Measurements from ENCODE around the gene GBGT1. TPM values are rescaled to one million over a fixed set of nuclear protein-coding genes. Genes with fewer than 3 reads are reported as not detected.

GBGT1 gene
- total RNA-seq, 6 experiments from 2014 or later = 1.1 to 2.8 (median 1.7) TPM

- peaks cover 22% of the 10 kb centered on the region for H3K4me1 Mint-ChIP-seq (ENCODE audit: low read depth)
- H3K27ac Mint-ChIP-seq = no peak overlapping the region
- peaks cover 4% of the 10 kb centered on the region; the same call in 1 of the 2 replicates for H3K36me3 Mint-ChIP-seq (ENCODE audit: low read depth)
- no peak for DNase-seq
- TF ChIP-seq, protein P1, sequence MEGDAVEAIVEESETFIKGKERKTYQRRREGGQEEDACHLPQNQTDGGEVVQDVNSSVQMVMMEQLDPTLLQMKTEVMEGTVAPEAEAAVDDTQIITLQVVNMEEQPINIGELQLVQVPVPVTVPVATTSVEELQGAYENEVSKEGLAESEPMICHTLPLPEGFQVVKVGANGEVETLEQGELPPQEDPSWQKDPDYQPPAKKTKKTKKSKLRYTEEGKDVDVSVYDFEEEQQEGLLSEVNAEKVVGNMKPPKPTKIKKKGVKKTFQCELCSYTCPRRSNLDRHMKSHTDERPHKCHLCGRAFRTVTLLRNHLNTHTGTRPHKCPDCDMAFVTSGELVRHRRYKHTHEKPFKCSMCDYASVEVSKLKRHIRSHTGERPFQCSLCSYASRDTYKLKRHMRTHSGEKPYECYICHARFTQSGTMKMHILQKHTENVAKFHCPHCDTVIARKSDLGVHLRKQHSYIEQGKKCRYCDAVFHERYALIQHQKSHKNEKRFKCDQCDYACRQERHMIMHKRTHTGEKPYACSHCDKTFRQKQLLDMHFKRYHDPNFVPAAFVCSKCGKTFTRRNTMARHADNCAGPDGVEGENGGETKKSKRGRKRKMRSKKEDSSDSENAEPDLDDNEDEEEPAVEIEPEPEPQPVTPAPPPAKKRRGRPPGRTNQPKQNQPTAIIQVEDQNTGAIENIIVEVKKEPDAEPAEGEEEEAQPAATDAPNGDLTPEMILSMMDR (IDR thresholded peaks at IDR 0.05) = no peak
- H3K27me3 Mint-ChIP-seq (ENCODE audit: insufficient read depth) = no peaks in the 10 kb centered on the region; the same call in 1 of the 2 replicates
- no peak overlapping the region for H3K4me3 Mint-ChIP-seq
- H3K9me3 Mint-ChIP-seq = no peaks in the 10 kb centered on the region
These were observed 53.6 kb downstream of the GBGT1 start for GRCh38 chr9:133109931-133110650.

DNA sequence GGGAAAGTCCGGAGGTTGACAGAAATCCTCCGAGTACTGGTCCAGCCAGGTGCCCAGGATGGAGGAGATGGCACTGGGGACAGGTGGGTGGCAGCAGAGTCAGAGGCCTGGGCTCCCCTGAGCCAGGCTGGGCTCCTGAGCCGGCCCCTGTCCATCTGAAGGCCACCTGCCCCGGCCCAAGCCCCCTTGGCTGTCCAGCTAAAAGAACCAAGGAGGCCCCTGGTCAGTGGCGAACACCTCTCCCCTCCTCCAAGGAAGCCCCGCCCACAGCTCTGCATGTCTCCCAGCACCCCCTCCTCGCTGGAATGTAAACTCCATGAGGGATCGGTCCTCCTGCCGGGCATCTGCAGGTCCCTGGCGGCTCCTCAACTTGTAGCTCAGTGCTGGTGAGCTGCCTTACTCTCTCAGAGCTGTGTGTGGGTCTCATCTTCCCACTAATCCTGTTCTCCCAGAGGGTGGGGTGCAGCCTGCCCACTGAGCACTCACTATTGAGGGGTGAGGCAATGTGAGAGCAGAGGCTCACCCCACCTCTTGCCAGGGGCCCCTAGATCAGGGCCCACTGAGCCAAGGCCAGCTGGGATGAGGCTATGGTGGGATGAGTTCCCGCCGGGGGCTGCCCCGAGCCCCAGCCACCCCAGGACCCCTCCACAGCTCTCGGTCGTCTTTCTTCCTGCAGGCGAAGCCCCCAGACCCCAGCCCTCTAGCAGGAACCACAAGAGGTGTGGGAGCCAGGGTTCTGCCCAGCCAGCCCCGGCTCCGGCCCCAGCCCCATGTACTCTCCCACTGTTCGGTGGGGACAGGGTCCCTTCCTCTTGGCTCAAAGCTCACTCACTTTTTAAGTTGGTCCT, 54.7 kb downstream of the GBGT1 start:
- no peak for DNase-seq
- Mint-ChIP-seq H3K4me3 (no peak overlapping the region), H3K4me1 (ENCODE audit: low read depth) (peaks cover 11% of the 10 kb centered on the region), H3K9me3 (no peaks in the 10 kb centered on the region), H3K27me3 (ENCODE audit: insufficient read depth) (no peaks in the 10 kb centered on the region; the same call in 1 of the 2 replicates), H3K36me3 (ENCODE audit: low read depth) (peaks cover 4% of the 10 kb centered on the region; the same call in 1 of the 2 replicates), H3K27ac (no peak overlapping the region)
- TF ChIP-seq, protein P1 (IDR thresholded peaks at IDR 0.05) = no peak

DNA sequence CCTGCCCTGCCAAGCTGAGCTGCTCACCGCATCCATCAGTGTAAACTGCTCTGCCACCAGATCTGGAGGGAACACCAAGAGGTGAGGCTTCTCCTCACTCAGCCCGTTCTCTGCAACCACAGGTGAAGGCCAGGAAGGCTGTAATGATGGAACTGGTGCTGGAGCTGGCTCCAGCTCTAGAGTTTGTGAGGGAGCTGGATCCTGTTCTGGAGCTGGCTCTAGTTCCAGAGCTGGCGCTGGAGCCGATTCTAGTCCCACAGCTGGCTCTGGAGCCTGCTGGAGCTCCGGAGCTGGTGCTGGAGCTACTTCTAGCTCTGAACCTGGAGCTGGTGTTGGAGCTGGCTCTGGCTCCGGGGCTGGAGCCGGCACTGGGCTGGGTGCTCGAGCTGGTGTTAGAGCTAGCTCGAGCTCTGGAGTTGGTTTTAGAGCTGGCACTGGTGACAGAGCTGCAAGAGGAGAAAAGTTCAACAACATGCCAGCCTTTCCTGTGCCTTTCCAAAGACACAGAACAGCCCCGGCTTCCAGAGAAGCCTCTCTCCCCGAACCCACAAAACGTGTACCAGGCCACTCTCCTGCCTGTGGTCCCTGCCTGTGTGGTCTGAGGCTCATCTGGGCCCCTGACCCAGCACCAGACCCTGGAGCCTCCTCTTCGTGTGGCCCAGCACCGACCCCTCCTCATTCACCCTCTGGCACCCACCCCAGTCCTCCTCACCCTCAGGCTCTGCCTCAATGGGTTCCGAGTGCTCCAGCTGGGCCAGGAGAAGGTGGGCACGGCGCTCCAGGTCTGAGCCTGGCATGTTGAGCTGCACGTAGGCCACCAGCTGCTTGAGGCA, 55.5 kb downstream of the GBGT1 start:
- Mint-ChIP-seq H3K4me1 (ENCODE audit: low read depth) (peaks cover 3% of the 10 kb centered on the region), H3K9me3 (no peaks in the 10 kb centered on the region), H3K36me3 (ENCODE audit: low read depth) (peaks cover 4% of the 10 kb centered on the region; the same call in 1 of the 2 replicates), H3K4me3 (no peak overlapping the region), H3K27me3 (ENCODE audit: insufficient read depth) (no peaks in the 10 kb centered on the region), H3K27ac (no peak overlapping the region)
- TF ChIP-seq, protein P1 (IDR thresholded peaks at IDR 0.05) = no peak
- DNase-seq = no peak

DNA sequence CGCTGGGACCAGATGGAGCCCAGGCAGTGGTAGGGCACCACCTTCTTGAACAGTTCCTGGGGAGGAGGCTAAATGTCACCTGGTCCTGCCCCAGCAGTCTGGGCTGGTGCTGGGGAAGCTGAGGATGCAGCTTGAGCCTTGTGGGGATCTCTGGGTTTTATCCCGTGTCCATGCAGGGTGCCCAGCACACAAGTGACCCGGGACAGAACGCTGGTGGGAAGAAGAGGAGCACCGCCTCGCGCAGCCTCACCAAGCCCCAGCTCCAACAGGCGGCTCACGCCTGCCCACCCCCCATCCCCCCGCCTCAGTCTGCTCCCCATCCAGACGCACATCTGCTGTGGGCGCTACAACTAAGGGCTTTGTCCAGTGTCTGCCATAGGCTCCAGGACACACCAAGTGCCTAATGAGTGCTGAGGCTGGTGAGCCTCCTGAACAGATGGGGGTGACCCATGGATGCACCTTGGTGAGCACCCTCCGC, 56.4 kb downstream of the GBGT1 start:
- Mint-ChIP-seq H3K4me3 (no peak overlapping the region), H3K4me1 (ENCODE audit: low read depth) (no peaks in the 10 kb centered on the region), H3K27ac (no peak overlapping the region), H3K27me3 (ENCODE audit: insufficient read depth) (peaks cover 3% of the 10 kb centered on the region; the same call in 1 of the 2 replicates), H3K36me3 (ENCODE audit: low read depth) (peaks cover 4% of the 10 kb centered on the region; the same call in 1 of the 2 replicates), H3K9me3 (no peaks in the 10 kb centered on the region)
- no peak for DNase-seq
- TF ChIP-seq, protein P1 (IDR thresholded peaks at IDR 0.05) = no peak

All from HFFc6 (cell line).